ENCODE measurements around the gene NEURL1B. TPM values are rescaled to one million over a fixed set of nuclear protein-coding genes. Genes with fewer than 3 reads are reported as not detected.
"Not testable (repeated sequence)": the region's sequence is repeated elsewhere in the genome, so short reads cannot be mapped to it uniquely, and the experiment has no call there.

Gene NEURL1B
- polyA plus RNA-seq, 6 donors from 2014 or later: not detected

GRCh38 chr5:172707285-172708182, 66.5 kb downstream of the NEURL1B start:
- H3K4me1 Mint-ChIP-seq: peaks cover 0 to 5% (median 0%) of the 10 kb centered on the region in 3 donors
- H3K9me3 Mint-ChIP-seq: no peaks in the 10 kb centered on the region
- H3K27me3 Mint-ChIP-seq: peaks cover 40 to 66% (median 60%) of the 10 kb centered on the region in 3 donors
- ATAC-seq (ENCODE audit: low read depth in 2 of 2) (no peak), DNase-seq (no peak)
- no peaks in the 10 kb centered on the region for H3K36me3 Mint-ChIP-seq
- H3K4me3 Mint-ChIP-seq: peak overlapping the region in 1 of 8 donors; percentile 8
- no peak overlapping the region for H3K27ac Mint-ChIP-seq

- no peak for ATAC-seq (ENCODE audit: low read depth in 2 of 2)
- Mint-ChIP-seq H3K9me3 (no peaks in the 10 kb centered on the region), H3K36me3 (no peaks in the 10 kb centered on the region), H3K4me3 (no peak overlapping the region), H3K27me3 (peaks cover 40 to 66% (median 66%) of the 10 kb centered on the region in 3 donors), H3K4me1 (peaks cover 0 to 5% (median 5%) of the 10 kb centered on the region in 3 donors), H3K27ac (no peak overlapping the region)
- DNase-seq: no peak
Observed at GRCh38 chr5:172708183-172708505, 67.1 kb downstream of the NEURL1B start.

GRCh38 chr5:172710676-172711075, 69.6 kb downstream of the NEURL1B start:
- ATAC-seq (ENCODE audit: low read depth in 2 of 2): no peak
- Mint-ChIP-seq H3K36me3 (no peaks in the 10 kb centered on the region), H3K4me1 (peaks cover 0 to 8% (median 7%) of the 10 kb centered on the region in 3 donors), H3K27me3 (peaks cover 24 to 55% (median 54%) of the 10 kb centered on the region in 3 donors), H3K27ac (no peak overlapping the region), H3K4me3 (no peak overlapping the region), H3K9me3 (no peaks in the 10 kb centered on the region)
- DNase-seq: no peak

GRCh38 chr5:172711321-172711861, 70.3 kb downstream of the NEURL1B start:
- H3K4me3 Mint-ChIP-seq; H3K4me1 Mint-ChIP-seq; H3K36me3 Mint-ChIP-seq; DNase-seq; ATAC-seq (ENCODE audit: low read depth in 2 of 2); H3K9me3 Mint-ChIP-seq: not testable (repeated sequence)
- H3K27me3 Mint-ChIP-seq: peaks cover 20 to 48% (median 47%) of the 10 kb centered on the region in 3 donors
- peak overlapping the region in 1 of 6 donors; percentile 65 for H3K27ac Mint-ChIP-seq

- Mint-ChIP-seq H3K9me3 (no peaks in the 10 kb centered on the region), H3K27me3 (peaks cover 25 to 36% (median 35%) of the 10 kb centered on the region in 3 donors), H3K4me1 (peaks cover 7 to 13% (median 11%) of the 10 kb centered on the region in 3 donors), H3K36me3 (no peaks in the 10 kb centered on the region), H3K27ac (peak overlapping the region in 1 of 6 donors; percentile 47), H3K4me3 (no peak overlapping the region)
- no peak for DNase-seq
- ATAC-seq (ENCODE audit: low read depth in 2 of 2): no peak
Observed at GRCh38 chr5:172712610-172713009, 71.5 kb downstream of the NEURL1B start.

- ATAC-seq (ENCODE audit: low read depth in 2 of 2) (peak; percentile 57 to 58), DNase-seq (peak; percentile 66)
- peak overlapping the region in 1 of 8 donors; percentile 12 for H3K4me3 Mint-ChIP-seq
- peaks cover 24 to 33% (median 30%) of the 10 kb centered on the region in 3 donors for H3K27me3 Mint-ChIP-seq
- H3K27ac Mint-ChIP-seq: peak overlapping the region in 4 of 6 donors; percentile 47 to 70 (median 54)
- H3K36me3 Mint-ChIP-seq: no peaks in the 10 kb centered on the region
- H3K9me3 Mint-ChIP-seq: no peaks in the 10 kb centered on the region
- peaks cover 7 to 13% (median 11%) of the 10 kb centered on the region in 3 donors for H3K4me1 Mint-ChIP-seq
Observed at GRCh38 chr5:172713113-172713808, 72.2 kb downstream of the NEURL1B start.

GRCh38 chr5:172713809-172714490, 72.9 kb downstream of the NEURL1B start:
- Mint-ChIP-seq H3K4me3 (no peak overlapping the region), H3K27me3 (peaks cover 17 to 33% (median 30%) of the 10 kb centered on the region in 3 donors)
- ATAC-seq (ENCODE audit: low read depth in 2 of 2): no peak

GRCh38 chr5:172714491-172715420, 73.7 kb downstream of the NEURL1B start:
- H3K9me3 Mint-ChIP-seq: no peaks in the 10 kb centered on the region
- DNase-seq (peak; percentile 56), ATAC-seq (ENCODE audit: low read depth in 2 of 2) (peak; percentile 68 to 69)
- H3K4me3 Mint-ChIP-seq: no peak overlapping the region
- peak overlapping the region in 4 of 6 donors; percentile 16 to 81 (median 40) for H3K27ac Mint-ChIP-seq
- H3K4me1 Mint-ChIP-seq: peaks cover 7 to 13% (median 11%) of the 10 kb centered on the region in 3 donors
- peaks cover 16 to 30% (median 30%) of the 10 kb centered on the region in 3 donors for H3K27me3 Mint-ChIP-seq
- no peaks in the 10 kb centered on the region for H3K36me3 Mint-ChIP-seq

More at GRCh38 chr5:172713809-172714490, 72.9 kb downstream of the NEURL1B start:
- Mint-ChIP-seq H3K27ac (peak overlapping the region in 3 of 6 donors; percentile 57 to 75 (median 60)), H3K4me1 (peaks cover 7 to 13% (median 11%) of the 10 kb centered on the region in 3 donors), H3K36me3 (no peaks in the 10 kb centered on the region), H3K9me3 (no peaks in the 10 kb centered on the region)
- no peak for DNase-seq

- H3K36me3 Mint-ChIP-seq: no peaks in the 10 kb centered on the region
- H3K9me3 Mint-ChIP-seq: no peaks in the 10 kb centered on the region
- ATAC-seq (ENCODE audit: low read depth in 2 of 2): no peak
- no peak for DNase-seq
- H3K27me3 Mint-ChIP-seq: peaks cover 16 to 29% (median 29%) of the 10 kb centered on the region in 3 donors
- peaks cover 7 to 13% (median 11%) of the 10 kb centered on the region in 3 donors for H3K4me1 Mint-ChIP-seq
- no peak overlapping the region for H3K27ac Mint-ChIP-seq
- H3K4me3 Mint-ChIP-seq: no peak overlapping the region
Observed at GRCh38 chr5:172715421-172715780, 74.3 kb downstream of the NEURL1B start.

GRCh38 chr5:172715931-172716682, 75.0 kb downstream of the NEURL1B start:
- DNase-seq (no peak), ATAC-seq (ENCODE audit: low read depth in 2 of 2) (no peak)
- Mint-ChIP-seq H3K27ac (peak overlapping the region in 1 of 6 donors; percentile 15), H3K36me3 (no peaks in the 10 kb centered on the region), H3K9me3 (no peaks in the 10 kb centered on the region), H3K4me1 (peaks cover 7 to 13% (median 11%) of the 10 kb centered on the region in 3 donors), H3K4me3 (no peak overlapping the region), H3K27me3 (peaks cover 11 to 22% (median 21%) of the 10 kb centered on the region in 3 donors)

GRCh38 chr5:172716796-172717313, 75.8 kb downstream of the NEURL1B start:
- H3K27me3 Mint-ChIP-seq: peaks cover 11 to 14% (median 14%) of the 10 kb centered on the region in 3 donors
- no peaks in the 10 kb centered on the region for H3K9me3 Mint-ChIP-seq
- ATAC-seq (ENCODE audit: low read depth in 2 of 2) (peak; percentile 77 to 80), DNase-seq (peak; percentile 78)
- no peaks in the 10 kb centered on the region for H3K36me3 Mint-ChIP-seq
- H3K4me1 Mint-ChIP-seq: peaks cover 7 to 13% (median 11%) of the 10 kb centered on the region in 3 donors
- peak overlapping the region in 5 of 6 donors; percentile 39 to 96 (median 89) for H3K27ac Mint-ChIP-seq
- peak overlapping the region in 1 of 8 donors; percentile 18 for H3K4me3 Mint-ChIP-seq
